K562 (cell line): ENCODE results near the gene MAP1LC3B. TPM values are rescaled to one million over a fixed set of nuclear protein-coding genes. Genes with fewer than 3 reads are reported as not detected.

Experiments used
- ARHGAP35 ChIP-seq: fragments of 450-650 bp; IDR thresholded peaks from 2 replicates; pipeline ENCODE4 v1.6.1; 2018; ENCODE audit not compliant: partially characterized antibody
- CC2D1A ChIP-seq: fragments of 450-650 bp; IDR thresholded peaks from 2 replicates; pipeline ENCODE4 v1.6.1; 2017; ENCODE audit warnings: mild to moderate bottlenecking
- CGGBP1 ChIP-seq: fragments of 250-450 bp; sonication (Bioruptor Pico); IDR thresholded peaks from 2 replicates; pipeline ENCODE4 v1.9.0; 2021; ENCODE audit warnings: mild to moderate bottlenecking
- CHD2 ChIP-seq: IDR thresholded peaks from 2 replicates; pipeline ENCODE4 v1.6.1; 2011; ENCODE audit warnings: low read depth, low read length
- E2F4 ChIP-seq: sonication (generic); formaldehyde crosslinking; IDR thresholded peaks from 2 replicates; pipeline ENCODE4 v1.8.0; 2022; ENCODE audit warnings: mild to moderate bottlenecking, low read depth, missing genetic modification reagents
- FOXM1 ChIP-seq, 2 experiments: fragments of 450-650 bp in 1 of 2; sonication (generic) in 1 of 2; formaldehyde crosslinking in 1 of 2; IDR thresholded peaks; 2 replicates each; pipeline versions ENCODE4 v1.6.1 to v1.9.0; 2017 to 2022; ENCODE audit warnings: low read depth in 2 of 2, mild to moderate bottlenecking in 2 of 2, missing genetic modification reagents in 1 of 2, moderate library complexity in 1 of 2
- GATA2 ChIP-seq: sonication (generic); formaldehyde crosslinking; IDR thresholded peaks from 2 replicates; pipeline ENCODE4 v1.4.0; 2020; ENCODE audit warnings: mild to moderate bottlenecking, missing genetic modification reagents
- GATAD2A ChIP-seq: fragments of 450-650 bp; IDR thresholded peaks from 2 replicates; pipeline ENCODE4 v1.6.1; 2017
- HCFC1 ChIP-seq: IDR thresholded peaks from 2 replicates; pipeline ENCODE4 v1.6.1; 2012; ENCODE audit warnings: low read depth, low read length, improper control_type of control experiment
- LARP7 ChIP-seq: fragments of 450-650 bp; IDR thresholded peaks from 2 replicates; pipeline ENCODE4 v1.6.1; 2016
- MECOM ChIP-seq: fragments of 250-450 bp; sonication (Bioruptor Pico); IDR thresholded peaks from 2 replicates; pipeline ENCODE4 v1.8.0; 2022; ENCODE audit warnings: inconsistent platforms
- MNT ChIP-seq, 2 experiments: fragments of 450-650 bp; conservative IDR thresholded peaks; 2 replicates each; pipeline ENCODE4 v1.6.1; 2017; ENCODE audit warnings: mild to moderate bottlenecking in 2 of 2, moderate library complexity in 2 of 2
- MYNN ChIP-seq, 2 experiments: sonication (generic); formaldehyde crosslinking in 1 of 2; IDR thresholded peaks; 2 replicates each; pipeline versions ENCODE4 v1.5.0 to v1.6.1; 2016 to 2020; ENCODE audit warnings: antibody characterized with exemption in 1 of 2, missing genetic modification reagents in 1 of 2
- RNF2 ChIP-seq: sonication (generic); IDR thresholded peaks from 2 replicates; pipeline ENCODE4 v1.6.1; 2016
- SP2 ChIP-seq: IDR thresholded peaks from 2 replicates; pipeline ENCODE4 v1.6.1; 2011; ENCODE audit warnings: mild to moderate bottlenecking, low read depth, low read length, moderate library complexity; ENCODE audit not compliant: poor library complexity, severe bottlenecking; ENCODE audit errors: extremely low read depth
- TFAP4 ChIP-seq: sonication (generic); formaldehyde crosslinking; IDR thresholded peaks from 2 replicates; pipeline ENCODE4 v1.8.0; 2022; ENCODE audit warnings: missing genetic modification reagents, mild to moderate bottlenecking, moderate library complexity, borderline replicate concordance
- ZNF134 ChIP-seq: fragments of 250-450 bp; sonication (Bioruptor Pico); conservative IDR thresholded peaks from 2 replicates; pipeline ENCODE4 v1.4.0; 2020
- ZNF184 ChIP-seq: sonication (generic); formaldehyde crosslinking; IDR thresholded peaks from 2 replicates; pipeline ENCODE4 v1.5.0; 2020; ENCODE audit warnings: missing genetic modification reagents
- ZNF584 ChIP-seq: fragments of 200-800 bp; sonication (Bioruptor generic); IDR thresholded peaks from 2 replicates; pipeline ENCODE4 v1.6.1; 2016; ENCODE audit warnings: low read depth, mild to moderate bottlenecking, missing genetic modification characterization, missing compliant biosample characterization
- polyA plus RNA-seq, 8 experiments: library from polyadenylated mRNA; depleted of rRNA in 4 of 8; stranded (reverse) in 5 of 8; unstranded in 3 of 8; fragments of >200 nt; fragmentation: Nextera tagmentation in 2 of 8; fragmentation: Illumina TruSeq in 1 of 8; extraction: Ambion mirVana in 2 of 8; extraction: Trizol in 1 of 8; gene quantifications; 2 replicates each; pipeline versions ENCODE4 v1.2.1 to v1.2.3, GENCODE V29; 2011 to 2014; ENCODE audit warnings: inconsistent platforms in 1 of 8, missing spikeins in 1 of 8
- total RNA-seq, 7 experiments: library from RNA; depleted of rRNA in 6 of 7; stranded (reverse); fragments of >200 nt in 6 of 7; fragmentation: Illumina TruSeq in 2 of 7; extraction: Trizol in 2 of 7; gene quantifications; 2 replicates each; pipeline versions ENCODE4 v1.2.1 to v1.2.3, GENCODE V29; 2011 to 2021; ENCODE audit warnings: low replicate concordance in 1 of 7
- TF ChIP-seq, protein P1 (sequence below): fragments of 200-800 bp; sonication (Bioruptor generic); IDR thresholded peaks from 2 replicates; pipeline ENCODE4 v1.6.1; 2016; ENCODE audit warnings: missing genetic modification characterization, missing compliant biosample characterization

The MAP1LC3B gene
- total and polyA plus RNA-seq, 9 of the 15 experiments (the other 6 are each of a cell fraction or from before 2014, with no cell fraction given) = 16.0 to 81.5 (median 36.7) TPM

GRCh38 chr16:87383505-87384161 is 8.5 kb upstream of the MAP1LC3B start, which contains the start of gene FBXO31 (continued):
- TF ChIP-seq TFAP4 (CRISPR knock-in tag) (no peak), ZNF584 (CRISPR knock-in tag) (no peak), GATAD2A (0 out of 2 replicates have a peak, but pooled peaks have one; percentile 18), ZNF134 (CRISPR knock-in tag) (no peak), MECOM (CRISPR knock-in tag) (no peak), MNT (conservative IDR thresholded peaks at IDR 0.05) (peak; percentile 44 to 63; a peak in 2 of 4 replicates), RNF2 (peak; percentile 76; the same call in 1 of the 2 replicates), MYNN (IDR thresholded peaks at IDR 0.05) (peak; percentile 55; the same call in 1 of the 2 replicates), MYNN (CRISPR knock-in tag; IDR thresholded peaks at IDR 0.05) (no peak), ZNF184 (CRISPR knock-in tag) (no peak), LARP7 (no peak), GATA2 (no peak), HCFC1 (peak; percentile 37), CHD2 (0 out of 2 replicates have a peak, but pooled peaks have one; percentile 51), CC2D1A (no peak), CGGBP1 (CRISPR knock-in tag) (no peak), FOXM1 (IDR thresholded peaks at IDR 0.05; ENCODE audit: low read depth) (no peak), FOXM1 (CRISPR knock-in tag; IDR thresholded peaks at IDR 0.05; ENCODE audit: low read depth) (no peak), E2F4 (CRISPR knock-in tag) (no peak), SP2 (no peak), ARHGAP35 (no peak)
- TF ChIP-seq, protein P1, sequence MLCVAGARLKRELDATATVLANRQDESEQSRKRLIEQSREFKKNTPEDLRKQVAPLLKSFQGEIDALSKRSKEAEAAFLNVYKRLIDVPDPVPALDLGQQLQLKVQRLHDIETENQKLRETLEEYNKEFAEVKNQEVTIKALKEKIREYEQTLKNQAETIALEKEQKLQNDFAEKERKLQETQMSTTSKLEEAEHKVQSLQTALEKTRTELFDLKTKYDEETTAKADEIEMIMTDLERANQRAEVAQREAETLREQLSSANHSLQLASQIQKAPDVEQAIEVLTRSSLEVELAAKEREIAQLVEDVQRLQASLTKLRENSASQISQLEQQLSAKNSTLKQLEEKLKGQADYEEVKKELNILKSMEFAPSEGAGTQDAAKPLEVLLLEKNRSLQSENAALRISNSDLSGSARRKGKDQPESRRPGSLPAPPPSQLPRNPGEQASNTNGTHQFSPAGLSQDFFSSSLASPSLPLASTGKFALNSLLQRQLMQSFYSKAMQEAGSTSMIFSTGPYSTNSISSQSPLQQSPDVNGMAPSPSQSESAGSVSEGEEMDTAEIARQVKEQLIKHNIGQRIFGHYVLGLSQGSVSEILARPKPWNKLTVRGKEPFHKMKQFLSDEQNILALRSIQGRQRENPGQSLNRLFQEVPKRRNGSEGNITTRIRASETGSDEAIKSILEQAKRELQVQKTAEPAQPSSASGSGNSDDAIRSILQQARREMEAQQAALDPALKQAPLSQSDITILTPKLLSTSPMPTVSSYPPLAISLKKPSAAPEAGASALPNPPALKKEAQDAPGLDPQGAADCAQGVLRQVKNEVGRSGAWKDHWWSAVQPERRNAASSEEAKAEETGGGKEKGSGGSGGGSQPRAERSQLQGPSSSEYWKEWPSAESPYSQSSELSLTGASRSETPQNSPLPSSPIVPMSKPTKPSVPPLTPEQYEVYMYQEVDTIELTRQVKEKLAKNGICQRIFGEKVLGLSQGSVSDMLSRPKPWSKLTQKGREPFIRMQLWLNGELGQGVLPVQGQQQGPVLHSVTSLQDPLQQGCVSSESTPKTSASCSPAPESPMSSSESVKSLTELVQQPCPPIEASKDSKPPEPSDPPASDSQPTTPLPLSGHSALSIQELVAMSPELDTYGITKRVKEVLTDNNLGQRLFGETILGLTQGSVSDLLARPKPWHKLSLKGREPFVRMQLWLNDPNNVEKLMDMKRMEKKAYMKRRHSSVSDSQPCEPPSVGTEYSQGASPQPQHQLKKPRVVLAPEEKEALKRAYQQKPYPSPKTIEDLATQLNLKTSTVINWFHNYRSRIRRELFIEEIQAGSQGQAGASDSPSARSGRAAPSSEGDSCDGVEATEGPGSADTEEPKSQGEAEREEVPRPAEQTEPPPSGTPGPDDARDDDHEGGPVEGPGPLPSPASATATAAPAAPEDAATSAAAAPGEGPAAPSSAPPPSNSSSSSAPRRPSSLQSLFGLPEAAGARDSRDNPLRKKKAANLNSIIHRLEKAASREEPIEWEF (CRISPR knock-in tag) = no peak
